OCI-LY7 (cell line): ENCODE measurements around the gene SLC25A41. TPM values are rescaled to one million over a fixed set of nuclear protein-coding genes. Genes with fewer than 3 reads are reported as not detected.

ENCODE experiments used
- BruUV-seq: library from RNA; stranded (reverse); fragments of 400-500 nt; replicated peaks from 2 replicates; lab custom pipeline; 2021; lab: Mats Ljungman, UMichigan
- CTCF ChIA-PET: fragments of 300-600 bp; sonication (Branson Sonifier 250); formaldehyde crosslinking; loops from one replicate; lab custom pipeline; 2022; ENCODE audit warnings: antibody characterized with exemption; ENCODE audit not compliant: unreplicated experiment; lab: Charles Lee
- POLR2A ChIA-PET: fragments of 300-600 bp; sonication (Branson Sonifier 250); formaldehyde crosslinking; loops from one replicate; lab custom pipeline; 2022; ENCODE audit warnings: antibody characterized with exemption; lab: Charles Lee
- DNase-seq: peaks from one replicate; pipeline ENCODE4 v3.0.0-alpha.2; 2015; ENCODE audit warnings: low spot score
- H2AFZ ChIP-seq: fragments of 200-600 bp; sonication (generic), shearing (Covaris generic); 2 replicates; pipeline ENCODE4 v1.6.1; 2014; ENCODE audit warnings: mild to moderate bottlenecking, antibody characterized with exemption, low read length, moderate library complexity
- H3K27ac ChIP-seq: fragments of 200-600 bp; sonication (generic); 2 replicates; pipeline ENCODE4 v1.5.1; 2014; ENCODE audit warnings: mixed run types, low read depth, mild to moderate bottlenecking, moderate library complexity, low read length, inconsistent platforms; ENCODE audit not compliant: poor library complexity, severe bottlenecking
- H3K36me3 ChIP-seq: fragments of 200-600 bp; sonication (generic); 2 replicates; pipeline ENCODE4 v1.6.1; 2014; ENCODE audit warnings: mild to moderate bottlenecking, antibody characterized with exemption, low read length, moderate library complexity, mixed read lengths; ENCODE audit not compliant: insufficient read depth
- H3K4me1 ChIP-seq: fragments of 200-600 bp; sonication (generic); 2 replicates; pipeline ENCODE4 v1.5.1; 2014; ENCODE audit warnings: mild to moderate bottlenecking, low read length; ENCODE audit not compliant: insufficient read depth, poor library complexity, severe bottlenecking
- H3K4me2 ChIP-seq: fragments of 200-600 bp; sonication (generic); 2 replicates; pipeline ENCODE4 v1.6.1; 2014; ENCODE audit warnings: mild to moderate bottlenecking, low read length
- H3K4me3 ChIP-seq: fragments of 200-600 bp; sonication (generic); 2 replicates; pipeline ENCODE4 v1.5.1; 2014; ENCODE audit warnings: mild to moderate bottlenecking, low read depth, low read length; ENCODE audit not compliant: poor library complexity, severe bottlenecking
- H3K79me2 ChIP-seq: fragments of 200-600 bp; sonication (generic); 2 replicates; pipeline ENCODE4 v1.6.1; 2016; ENCODE audit warnings: low read depth, mild to moderate bottlenecking, low read length, moderate library complexity, mixed read lengths; ENCODE audit not compliant: insufficient read depth
- H3K9me2 ChIP-seq: fragments of 200-600 bp; sonication (generic); 2 replicates; pipeline ENCODE4 v1.6.1; 2016; ENCODE audit warnings: mild to moderate bottlenecking, low read length, mixed read lengths; ENCODE audit not compliant: insufficient read depth
- H3K9me3 ChIP-seq: fragments of 200-600 bp; sonication (generic); 2 replicates; pipeline ENCODE4 v1.6.1; 2014; ENCODE audit warnings: mild to moderate bottlenecking, mixed run types, low read length, mixed read lengths
- H4K20me1 ChIP-seq: fragments of 200-600 bp; sonication (generic); 2 replicates; pipeline ENCODE4 v1.6.1; 2014; ENCODE audit warnings: mild to moderate bottlenecking, antibody characterized with exemption, low read length, moderate library complexity, mixed read lengths; ENCODE audit not compliant: insufficient read depth
- EZH2phosphoT487 ChIP-seq: fragments of 200-600 bp; sonication (generic); IDR thresholded peaks from 2 replicates; pipeline ENCODE4 v1.6.1; 2018; ENCODE audit warnings: low read depth, borderline replicate concordance, mild to moderate bottlenecking, mixed run types, antibody characterized with exemption, low read length, moderate library complexity, mixed read lengths
- intact Hi-C: fragments of 100-400 bp; cut with micrococcal nuclease; formaldehyde crosslinking; loops from one replicate; pipeline ENCODE4 v1.10.0; 2022; ENCODE audit not compliant: unreplicated experiment
- total RNA-seq, 2 experiments: library from RNA; depleted of rRNA in 1 of 2; stranded (reverse); fragments of >200 nt in 1 of 2; shearing (Covaris generic) in 1 of 2; gene quantifications; 2 replicates each; pipeline ENCODE4 v1.2.3, GENCODE V29; 2014 to 2022
- TF ChIP-seq, protein P1 (sequence below): fragments of 200-600 bp; sonication (generic); conservative IDR thresholded peaks from 2 replicates; pipeline ENCODE4 v1.5.1; 2014; ENCODE audit warnings: mild to moderate bottlenecking, antibody characterized with exemption, low read length, moderate library complexity, mixed read lengths

Gene SLC25A41
- total RNA-seq, 2 experiments from 2014 or later: not detected

DNA sequence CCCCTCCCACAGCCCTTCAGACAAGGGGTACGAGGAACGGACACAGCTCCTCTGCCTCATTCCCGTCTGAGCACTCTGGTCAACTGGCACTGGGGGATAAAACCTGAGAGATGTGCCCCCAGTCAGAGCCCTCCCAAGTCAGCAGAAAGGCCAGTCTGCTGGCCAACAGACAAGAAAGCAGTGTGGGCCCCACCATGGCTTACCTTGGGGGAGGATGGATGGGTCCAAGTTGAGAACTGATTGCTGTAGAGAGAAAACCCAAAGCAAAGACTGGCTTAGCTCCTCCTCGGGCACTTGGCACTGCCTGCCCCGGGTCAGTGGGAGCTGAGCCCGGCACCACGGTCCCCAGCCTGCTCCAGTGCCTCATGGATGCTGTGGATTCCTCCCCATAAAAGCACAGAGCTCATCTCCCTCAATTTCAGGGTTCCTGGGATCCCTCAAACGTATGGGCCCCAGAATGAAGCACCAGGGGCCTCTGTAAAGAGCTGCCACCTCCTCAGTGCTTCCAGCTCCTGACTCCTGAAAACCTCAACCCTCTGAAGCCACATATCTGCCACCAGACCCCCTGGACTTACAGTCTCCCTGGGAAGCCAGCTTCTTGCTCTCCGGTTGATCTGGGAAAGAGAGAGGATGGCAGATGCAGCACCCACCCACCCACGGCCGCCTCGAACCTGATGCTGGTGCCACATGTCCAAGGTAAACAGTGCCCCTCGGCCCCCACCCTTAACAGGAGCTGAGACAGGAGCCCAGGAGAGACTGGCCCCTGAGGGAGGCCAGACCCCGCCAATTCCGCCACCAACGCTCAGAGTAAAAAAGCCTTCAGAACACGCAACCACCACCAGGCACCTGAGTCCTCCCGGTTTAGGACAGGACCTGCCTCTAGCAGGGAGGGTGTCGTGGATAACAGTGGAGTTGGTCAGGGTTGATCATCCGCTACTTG lies 12.2 kb downstream of the SLC25A41 start:
- POLR2A ChIA-PET: no interaction called here
- DNase-seq: no peak
- 0 out of 2 replicates have a peak overlapping the region, but pooled peaks have one; percentile 87 for H3K4me2 ChIP-seq
- peaks cover 29% of the 10 kb centered on the region for H4K20me1 ChIP-seq
- no TSS peak for BruUV-seq
- H3K36me3 ChIP-seq: peaks cover 71% of the 10 kb centered on the region
- CTCF ChIA-PET: no interaction called here
- no peak overlapping the region for H2AFZ ChIP-seq
- H3K9me3 ChIP-seq: no peaks in the 10 kb centered on the region
- no peak overlapping the region for H3K27ac ChIP-seq
- intact Hi-C loops: loop anchor here (10.0 kb wide), 1 partner anchor 257 kb away; no protein-coding TSS in a partner anchor
- peaks cover 49% of the 10 kb centered on the region for H3K79me2 ChIP-seq
- no peak overlapping the region for H3K4me3 ChIP-seq
- peaks cover 24% of the 10 kb centered on the region for H3K4me1 ChIP-seq
- no peak for TF ChIP-seq EZH2phosphoT487
- TF ChIP-seq, protein P1, sequence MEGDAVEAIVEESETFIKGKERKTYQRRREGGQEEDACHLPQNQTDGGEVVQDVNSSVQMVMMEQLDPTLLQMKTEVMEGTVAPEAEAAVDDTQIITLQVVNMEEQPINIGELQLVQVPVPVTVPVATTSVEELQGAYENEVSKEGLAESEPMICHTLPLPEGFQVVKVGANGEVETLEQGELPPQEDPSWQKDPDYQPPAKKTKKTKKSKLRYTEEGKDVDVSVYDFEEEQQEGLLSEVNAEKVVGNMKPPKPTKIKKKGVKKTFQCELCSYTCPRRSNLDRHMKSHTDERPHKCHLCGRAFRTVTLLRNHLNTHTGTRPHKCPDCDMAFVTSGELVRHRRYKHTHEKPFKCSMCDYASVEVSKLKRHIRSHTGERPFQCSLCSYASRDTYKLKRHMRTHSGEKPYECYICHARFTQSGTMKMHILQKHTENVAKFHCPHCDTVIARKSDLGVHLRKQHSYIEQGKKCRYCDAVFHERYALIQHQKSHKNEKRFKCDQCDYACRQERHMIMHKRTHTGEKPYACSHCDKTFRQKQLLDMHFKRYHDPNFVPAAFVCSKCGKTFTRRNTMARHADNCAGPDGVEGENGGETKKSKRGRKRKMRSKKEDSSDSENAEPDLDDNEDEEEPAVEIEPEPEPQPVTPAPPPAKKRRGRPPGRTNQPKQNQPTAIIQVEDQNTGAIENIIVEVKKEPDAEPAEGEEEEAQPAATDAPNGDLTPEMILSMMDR: no peak
- H3K9me2 ChIP-seq: no peaks in the 10 kb centered on the region

DNA sequence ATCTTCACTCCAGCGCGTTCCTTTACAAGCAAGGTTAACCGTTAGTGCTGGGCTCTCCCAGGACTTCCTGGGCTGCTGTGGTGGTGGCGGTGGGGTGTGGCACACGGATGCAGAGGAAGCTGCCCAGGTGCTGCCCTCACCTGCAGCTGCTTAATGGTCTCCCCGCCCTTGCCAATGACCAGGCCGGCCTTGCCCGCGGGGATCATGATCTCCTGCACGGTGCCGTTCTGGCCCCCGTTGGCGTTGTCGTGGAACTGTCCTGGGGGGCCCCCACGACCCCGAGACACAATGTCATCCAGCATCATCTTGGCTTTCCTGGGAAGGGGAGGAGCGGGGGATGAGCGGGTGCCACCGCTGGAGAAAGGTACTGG lies 15.0 kb downstream of the SLC25A41 start:
- Histone ChIP-seq H3K27ac (no peak overlapping the region), H3K36me3 (peaks cover 97% of the 10 kb centered on the region), H4K20me1 (peaks cover 25% of the 10 kb centered on the region), H3K4me1 (peaks cover 14% of the 10 kb centered on the region), H3K9me2 (no peaks in the 10 kb centered on the region), H3K4me3 (no peak overlapping the region), H2AFZ (no peak overlapping the region), H3K4me2 (no peak overlapping the region), H3K79me2 (peaks cover 43% of the 10 kb centered on the region), H3K9me3 (no peaks in the 10 kb centered on the region)
- ChIA-PET POLR2A (interaction anchor here (0.5 kb wide), 1 partner anchor 671 kb away, joined by 5 read pairs; no protein-coding TSS in a partner anchor), CTCF (no interaction called here)
- intact Hi-C loops: no loop called here
- DNase-seq: no peak
- no peak for TF ChIP-seq EZH2phosphoT487
- TF ChIP-seq, protein P1: no peak
- BruUV-seq: no TSS peak
